Liver (tissue), 9 donors: ENCODE data around the gene GABARAP. TPM values are rescaled to one million over a fixed set of nuclear protein-coding genes. Genes with fewer than 3 reads are reported as not detected.

Experiments
- DNase-seq: peaks from one replicate; pipeline ENCODE4 v3.0.0-alpha.2; 2017; ENCODE audit warnings: low spot score
- H3K27ac ChIP-seq, 2 donors: one replicate each; pipeline ENCODE4 v1.7.0; 2013; ENCODE audit warnings: inconsistent platforms in 2 of 2, low read length in 2 of 2, control low read depth in 1 of 2, low read depth in 1 of 2, mild to moderate bottlenecking in 1 of 2
- H3K27me3 ChIP-seq, 4 donors: one replicate each; pipeline versions ENCODE4 v1.6.1 to v1.7.0; 2013; ENCODE audit warnings: low read length in 3 of 4, inconsistent platforms in 1 of 4, mild to moderate bottlenecking in 1 of 4, moderate library complexity in 1 of 4; ENCODE audit not compliant: control insufficient read depth in 4 of 4, insufficient read depth in 4 of 4
- H3K36me3 ChIP-seq, 4 donors: one replicate each; pipeline versions ENCODE4 v1.6.1 to v1.7.0; 2013; ENCODE audit warnings: low read length in 3 of 4, mild to moderate bottlenecking in 3 of 4, low read depth in 1 of 4, moderate library complexity in 1 of 4; ENCODE audit not compliant: control insufficient read depth in 4 of 4, insufficient read depth in 3 of 4
- H3K4me1 ChIP-seq, 4 donors: one replicate each; pipeline versions ENCODE4 v1.6.1 to v1.7.0; 2013; ENCODE audit warnings: low read length in 3 of 4, mild to moderate bottlenecking in 3 of 4, moderate library complexity in 1 of 4; ENCODE audit not compliant: control insufficient read depth in 4 of 4, insufficient read depth in 4 of 4
- H3K4me3 ChIP-seq, 3 donors: one replicate each; pipeline versions ENCODE4 v1.6.1 to v1.7.0; 2013; ENCODE audit warnings: low read length in 3 of 3, control low read depth in 1 of 3, low read depth in 1 of 3, mild to moderate bottlenecking in 1 of 3
- H3K9ac ChIP-seq, 2 donors: one replicate each; pipeline ENCODE4 v1.7.0; 2013; ENCODE audit warnings: low read length in 2 of 2, mild to moderate bottlenecking in 2 of 2, moderate library complexity in 2 of 2, control low read depth in 1 of 2, low read depth in 1 of 2
- H3K9me3 ChIP-seq, 4 donors: one replicate each; pipeline versions ENCODE4 v1.6.1 to v1.7.0; 2013; ENCODE audit warnings: low read length in 3 of 4; ENCODE audit not compliant: control insufficient read depth in 4 of 4
- FOXA1 ChIP-seq: IDR thresholded peaks from 2 replicates; pipeline ENCODE4 v1.6.1; 2016; ENCODE audit warnings: antibody characterized with exemption
- FOXA2 ChIP-seq: IDR thresholded peaks from 2 replicates; pipeline ENCODE4 v1.6.1; 2016; ENCODE audit warnings: antibody characterized with exemption
- GABPA ChIP-seq, 2 donors: IDR thresholded peaks in 1 of 2; conservative IDR thresholded peaks in 1 of 2; 2 replicates each; pipeline ENCODE4 v1.6.1; 2016; ENCODE audit warnings: antibody characterized with exemption in 2 of 2, mild to moderate bottlenecking in 1 of 2, moderate library complexity in 1 of 2
- HNF4G ChIP-seq: IDR thresholded peaks from 2 replicates; pipeline ENCODE4 v1.6.1; 2016; ENCODE audit warnings: antibody characterized with exemption
- JUND ChIP-seq, 2 donors: IDR thresholded peaks; 2 replicates each; pipeline ENCODE4 v1.6.1; 2016; ENCODE audit warnings: antibody characterized with exemption in 2 of 2
- NR2F2 ChIP-seq: IDR thresholded peaks from 2 replicates; pipeline ENCODE4 v1.6.1; 2016; ENCODE audit warnings: antibody characterized with exemption
- SP1 ChIP-seq: IDR thresholded peaks from 2 replicates; pipeline ENCODE4 v1.6.1; 2018; ENCODE audit warnings: antibody characterized with exemption, mild to moderate bottlenecking
- WGBS: extraction: QIAGEN DNeasy Blood & Tissue Kit; methylation state at CpG from one replicate; pipeline ENCODE4 v1.1.7; 2013; 5-methylcytosine and 5-hydroxymethylcytosine counted together
- polyA plus RNA-seq, 2 donors: library from polyadenylated mRNA; stranded (reverse) in 1 of 2; unstranded in 1 of 2; fragments of 200-250 nt in 1 of 2; fragments of >200 nt in 1 of 2; fragmentation: Nextera tagmentation in 1 of 2; extraction: Ambion mirVana in 1 of 2; gene quantifications; one replicate each; pipeline versions ENCODE4 v1.2.1 to v1.2.3, GENCODE V29; 2013 to 2015
- total RNA-seq, 2 donors: library from RNA; depleted of rRNA; stranded (reverse); fragments of >200 nt; gene quantifications; one replicate each; pipeline ENCODE4 v1.2.3, GENCODE V29; 2014
- TF ChIP-seq, protein P1 (sequence below): IDR thresholded peaks from 2 replicates; pipeline ENCODE4 v1.6.1; 2016; ENCODE audit warnings: antibody characterized with exemption
- TF ChIP-seq, protein P2 (sequence below): fragments of 150-350 bp; IDR thresholded peaks from 2 replicates; pipeline ENCODE4 v1.5.1; 2017; ENCODE audit warnings: improper control_type of control experiment, low read depth, low read length; ENCODE audit not compliant: missing input control
- TF ChIP-seq, protein P3 (sequence below): IDR thresholded peaks from 2 replicates; pipeline ENCODE4 v1.6.1; 2016; ENCODE audit warnings: antibody characterized with exemption, mild to moderate bottlenecking
- TF ChIP-seq, protein P4 (sequence below): IDR thresholded peaks from 2 replicates; pipeline ENCODE4 v1.6.1; 2016; ENCODE audit warnings: antibody characterized with exemption
- donor health status: healthy.
- donor health status: healthy.
- donor health status: healthy.
- donor health status: healthy.
- donor health status: healthy.

The GABARAP gene
- total and polyA plus RNA-seq, 4 donors: 74.4 to 489 (median 205) TPM

DNA sequence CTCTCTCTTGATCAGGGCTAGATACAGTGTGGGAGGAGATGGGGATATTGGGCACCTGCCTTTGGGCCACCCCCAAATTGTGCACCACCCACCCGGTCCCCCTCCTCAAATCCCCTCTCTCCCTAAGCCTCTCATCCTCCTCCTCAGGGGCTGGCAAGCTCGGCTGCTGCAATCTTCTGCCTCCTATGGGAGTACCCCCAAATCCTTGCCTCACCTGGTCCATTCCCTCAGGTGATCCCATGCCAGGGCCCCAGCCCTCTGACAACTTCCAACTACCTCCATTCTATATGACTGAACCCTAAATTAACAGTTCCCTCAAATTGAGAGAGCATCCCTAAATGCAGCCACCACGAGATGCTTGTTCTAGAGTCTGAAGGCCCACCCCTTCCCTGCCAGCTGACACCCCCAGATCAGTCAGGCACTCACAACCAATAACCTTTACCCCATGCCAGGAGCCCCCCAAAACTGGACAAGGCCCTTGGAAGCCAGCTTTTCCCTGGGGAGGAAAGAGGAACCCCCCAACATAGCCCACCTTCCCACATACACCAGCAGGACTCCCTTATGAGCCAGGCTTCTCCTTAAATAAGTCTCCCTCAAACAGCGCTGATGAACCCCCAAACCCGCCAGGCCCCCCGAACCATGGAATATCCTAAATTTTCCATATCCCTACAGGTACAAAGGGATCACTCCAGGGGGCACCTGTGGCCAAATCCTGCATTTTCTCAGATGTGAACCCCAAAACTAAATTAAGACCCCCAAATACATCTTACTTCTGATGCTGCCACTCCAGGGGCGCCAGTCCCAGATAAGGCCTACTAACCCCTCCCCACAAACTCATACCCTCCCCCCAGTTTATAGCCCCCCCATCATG is 25.8 kb downstream of the GABARAP start:
- Histone ChIP-seq H3K9ac (no peak overlapping the region), H3K9me3 (no peaks in the 10 kb centered on the region), H3K27me3 (no peaks in the 10 kb centered on the region), H3K27ac (no peak overlapping the region), H3K4me1 (peaks cover 11 to 42% (median 32%) of the 10 kb centered on the region in 4 donors), H3K4me3 (peak overlapping the region in 1 of 3 donors; percentile 33), H3K36me3 (peaks cover 0 to 6% (median 2%) of the 10 kb centered on the region in 4 donors)
- WGBS: 40% methylated on average over 7 of the region's 7 CpGs
- TF ChIP-seq FOXA1 (no peak), JUND (IDR thresholded peaks at IDR 0.05) (no peak), HNF4G (no peak), NR2F2 (no peak), FOXA2 (no peak)
- DNase-seq: no peak

DNA sequence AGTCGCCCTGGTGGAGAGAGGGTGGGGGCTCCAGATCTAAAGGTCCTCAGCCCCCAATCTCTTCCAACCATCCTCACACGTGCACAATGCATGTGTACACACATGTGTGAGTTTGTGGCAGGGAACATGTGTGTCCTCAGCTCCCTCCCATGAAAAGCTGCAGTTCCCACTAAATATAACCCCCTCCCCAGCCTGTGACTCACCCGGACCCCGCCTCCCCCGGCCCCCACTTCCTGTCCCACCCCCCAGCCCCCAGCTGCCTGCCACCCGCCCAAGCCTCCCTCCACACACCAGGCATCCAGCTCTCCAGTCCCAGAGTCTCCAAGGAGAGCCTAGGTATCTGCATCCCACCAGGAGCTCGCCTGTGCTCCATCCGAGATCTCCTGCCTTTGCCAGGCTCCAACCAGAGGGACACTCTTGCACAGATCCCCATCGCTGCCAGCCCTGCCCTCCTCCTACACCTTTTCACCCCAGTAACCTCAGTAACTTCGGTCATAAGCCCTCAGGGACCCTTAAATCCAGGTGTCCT is 26.5 kb downstream of the GABARAP start:
- H3K27me3 ChIP-seq: no peaks in the 10 kb centered on the region
- WGBS: 42% methylated on average over 10 of the region's 10 CpGs
- TF ChIP-seq, protein P1, sequence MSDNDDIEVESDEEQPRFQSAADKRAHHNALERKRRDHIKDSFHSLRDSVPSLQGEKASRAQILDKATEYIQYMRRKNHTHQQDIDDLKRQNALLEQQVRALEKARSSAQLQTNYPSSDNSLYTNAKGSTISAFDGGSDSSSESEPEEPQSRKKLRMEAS: no peak
- TF ChIP-seq SP1 (no peak), HNF4G (no peak), GABPA (IDR thresholded peaks at IDR 0.05 in 1 of 2, conservative IDR thresholded peaks at IDR 0.05 in 1 of 2) (no peak), FOXA1 (no peak)
- TF ChIP-seq, protein P2, sequence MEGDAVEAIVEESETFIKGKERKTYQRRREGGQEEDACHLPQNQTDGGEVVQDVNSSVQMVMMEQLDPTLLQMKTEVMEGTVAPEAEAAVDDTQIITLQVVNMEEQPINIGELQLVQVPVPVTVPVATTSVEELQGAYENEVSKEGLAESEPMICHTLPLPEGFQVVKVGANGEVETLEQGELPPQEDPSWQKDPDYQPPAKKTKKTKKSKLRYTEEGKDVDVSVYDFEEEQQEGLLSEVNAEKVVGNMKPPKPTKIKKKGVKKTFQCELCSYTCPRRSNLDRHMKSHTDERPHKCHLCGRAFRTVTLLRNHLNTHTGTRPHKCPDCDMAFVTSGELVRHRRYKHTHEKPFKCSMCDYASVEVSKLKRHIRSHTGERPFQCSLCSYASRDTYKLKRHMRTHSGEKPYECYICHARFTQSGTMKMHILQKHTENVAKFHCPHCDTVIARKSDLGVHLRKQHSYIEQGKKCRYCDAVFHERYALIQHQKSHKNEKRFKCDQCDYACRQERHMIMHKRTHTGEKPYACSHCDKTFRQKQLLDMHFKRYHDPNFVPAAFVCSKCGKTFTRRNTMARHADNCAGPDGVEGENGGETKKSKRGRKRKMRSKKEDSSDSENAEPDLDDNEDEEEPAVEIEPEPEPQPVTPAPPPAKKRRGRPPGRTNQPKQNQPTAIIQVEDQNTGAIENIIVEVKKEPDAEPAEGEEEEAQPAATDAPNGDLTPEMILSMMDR: no peak
- TF ChIP-seq, protein P3, sequence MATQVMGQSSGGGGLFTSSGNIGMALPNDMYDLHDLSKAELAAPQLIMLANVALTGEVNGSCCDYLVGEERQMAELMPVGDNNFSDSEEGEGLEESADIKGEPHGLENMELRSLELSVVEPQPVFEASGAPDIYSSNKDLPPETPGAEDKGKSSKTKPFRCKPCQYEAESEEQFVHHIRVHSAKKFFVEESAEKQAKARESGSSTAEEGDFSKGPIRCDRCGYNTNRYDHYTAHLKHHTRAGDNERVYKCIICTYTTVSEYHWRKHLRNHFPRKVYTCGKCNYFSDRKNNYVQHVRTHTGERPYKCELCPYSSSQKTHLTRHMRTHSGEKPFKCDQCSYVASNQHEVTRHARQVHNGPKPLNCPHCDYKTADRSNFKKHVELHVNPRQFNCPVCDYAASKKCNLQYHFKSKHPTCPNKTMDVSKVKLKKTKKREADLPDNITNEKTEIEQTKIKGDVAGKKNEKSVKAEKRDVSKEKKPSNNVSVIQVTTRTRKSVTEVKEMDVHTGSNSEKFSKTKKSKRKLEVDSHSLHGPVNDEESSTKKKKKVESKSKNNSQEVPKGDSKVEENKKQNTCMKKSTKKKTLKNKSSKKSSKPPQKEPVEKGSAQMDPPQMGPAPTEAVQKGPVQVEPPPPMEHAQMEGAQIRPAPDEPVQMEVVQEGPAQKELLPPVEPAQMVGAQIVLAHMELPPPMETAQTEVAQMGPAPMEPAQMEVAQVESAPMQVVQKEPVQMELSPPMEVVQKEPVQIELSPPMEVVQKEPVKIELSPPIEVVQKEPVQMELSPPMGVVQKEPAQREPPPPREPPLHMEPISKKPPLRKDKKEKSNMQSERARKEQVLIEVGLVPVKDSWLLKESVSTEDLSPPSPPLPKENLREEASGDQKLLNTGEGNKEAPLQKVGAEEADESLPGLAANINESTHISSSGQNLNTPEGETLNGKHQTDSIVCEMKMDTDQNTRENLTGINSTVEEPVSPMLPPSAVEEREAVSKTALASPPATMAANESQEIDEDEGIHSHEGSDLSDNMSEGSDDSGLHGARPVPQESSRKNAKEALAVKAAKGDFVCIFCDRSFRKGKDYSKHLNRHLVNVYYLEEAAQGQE: no peak
- TF ChIP-seq, protein P4, sequence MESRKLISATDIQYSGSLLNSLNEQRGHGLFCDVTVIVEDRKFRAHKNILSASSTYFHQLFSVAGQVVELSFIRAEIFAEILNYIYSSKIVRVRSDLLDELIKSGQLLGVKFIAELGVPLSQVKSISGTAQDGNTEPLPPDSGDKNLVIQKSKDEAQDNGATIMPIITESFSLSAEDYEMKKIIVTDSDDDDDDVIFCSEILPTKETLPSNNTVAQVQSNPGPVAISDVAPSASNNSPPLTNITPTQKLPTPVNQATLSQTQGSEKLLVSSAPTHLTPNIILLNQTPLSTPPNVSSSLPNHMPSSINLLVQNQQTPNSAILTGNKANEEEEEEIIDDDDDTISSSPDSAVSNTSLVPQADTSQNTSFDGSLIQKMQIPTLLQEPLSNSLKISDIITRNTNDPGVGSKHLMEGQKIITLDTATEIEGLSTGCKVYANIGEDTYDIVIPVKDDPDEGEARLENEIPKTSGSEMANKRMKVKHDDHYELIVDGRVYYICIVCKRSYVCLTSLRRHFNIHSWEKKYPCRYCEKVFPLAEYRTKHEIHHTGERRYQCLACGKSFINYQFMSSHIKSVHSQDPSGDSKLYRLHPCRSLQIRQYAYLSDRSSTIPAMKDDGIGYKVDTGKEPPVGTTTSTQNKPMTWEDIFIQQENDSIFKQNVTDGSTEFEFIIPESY: no peak
- H3K9me3 ChIP-seq: no peaks in the 10 kb centered on the region
- H3K27ac ChIP-seq: peak overlapping the region in 1 of 2 donors; percentile 78
- H3K4me1 ChIP-seq: peaks cover 11 to 35% (median 25%) of the 10 kb centered on the region in 4 donors
- no peak overlapping the region for H3K4me3 ChIP-seq
- no peak for DNase-seq
- H3K9ac ChIP-seq: no peak overlapping the region
- no peaks in the 10 kb centered on the region for H3K36me3 ChIP-seq
